ENCODE data around the gene ARFRP1. TPM values are rescaled to one million over a fixed set of nuclear protein-coding genes. Genes with fewer than 3 reads are reported as not detected.

ARFRP1 gene
- total and polyA plus RNA-seq, 2 of the 13 experiments (the other 11 are each of a cell fraction or from before 2014, with no cell fraction given) = 32.0 to 51.1 TPM

DNA sequence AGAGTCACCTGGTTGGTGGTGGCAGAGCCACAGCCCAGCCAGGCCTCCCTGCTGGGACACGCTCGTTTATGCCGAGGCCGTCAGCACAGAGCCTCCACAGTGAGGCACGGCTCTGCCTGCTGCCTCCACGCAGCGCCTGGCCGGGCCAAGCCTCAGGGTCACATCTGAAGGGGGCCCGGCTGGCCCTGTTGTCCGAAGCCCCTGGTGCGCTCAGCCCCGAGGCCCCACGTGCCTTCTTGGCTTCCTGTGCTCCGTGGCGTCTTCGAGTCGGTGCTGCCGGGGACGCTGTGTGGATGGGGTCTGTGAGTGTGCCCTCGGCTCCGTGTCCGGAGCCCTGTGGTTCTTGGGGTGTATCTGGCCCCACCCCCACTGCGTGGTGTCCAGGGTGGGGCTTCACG lies 21.7 kb downstream of the ARFRP1 start:
- DNase-seq (ENCODE audit: low spot score) (no peak), FAIRE-seq (no peak), ATAC-seq (no peak)
- Histone ChIP-seq H3K4me2 (ENCODE audit: low read depth, low read length) (no peak overlapping the region), H3K9ac (ENCODE audit: insufficient read depth, low read depth, low read length) (no peak overlapping the region), H3K27me3 (ENCODE audit: control insufficient read depth in 1 of 2, insufficient read depth in 2 of 2, low read length in 2 of 2) (no peaks in the 10 kb centered on the region), H3K9me3 (ENCODE audit: low read length) (no peaks in the 10 kb centered on the region), H4K20me1 (ENCODE audit: insufficient read depth, low read length) (no peaks in the 10 kb centered on the region), H3K27ac (ENCODE audit: extremely low read length, insufficient read depth, low read length) (no peak overlapping the region), H3K79me2 (ENCODE audit: insufficient read depth, low read length) (no peaks in the 10 kb centered on the region), H3K4me1 (ENCODE audit: insufficient read depth, low read length) (peaks cover 10% of the 10 kb centered on the region), H3K4me3 (replicated peaks in 1 of 3; ENCODE audit: insufficient read depth in 1 of 3, low read depth in 2 of 3, low read length in 3 of 3) (no peak overlapping the region), H3K36me3 (replicated peaks in 1 of 2; ENCODE audit: control insufficient read depth in 1 of 2, insufficient read depth in 2 of 2, low read length in 2 of 2) (peaks cover 0 to 4% of the 10 kb centered on the region in 2 experiments; a peak in 1 of 5 replicates), H2AFZ (ENCODE audit: low read length) (no peak overlapping the region)
- ChIA-PET POLR2A (no interaction called here), CTCF (ENCODE audit: low intra/inter-chr PET ratio, low total read pairs) (no interaction called here)
- no TSS peak for BruUV-seq (replicated peaks)
- in situ Hi-C loops (cut with HindIII; ENCODE audit: extremely low pct_ligation_motif_present, low pct_unique_long_range_greater_than_20kb) = no loop called here
- TF ChIP-seq TSC22D2 (CRISPR knock-in tag; IDR thresholded peaks at IDR 0.05; ENCODE audit: borderline replicate concordance) = no peak
- TF ChIP-seq ZNF260 (CRISPR knock-in tag; IDR thresholded peaks at IDR 0.05; ENCODE audit: borderline replicate concordance, low read depth) = no peak
- TF ChIP-seq EED (CRISPR knock-in tag; IDR thresholded peaks at IDR 0.05) = peak; percentile 43; the same call in 1 of the 2 replicates
- TF ChIP-seq AGO1 (IDR thresholded peaks at IDR 0.05; ENCODE audit: low read depth, low read length, poor library complexity, severe bottlenecking) = peak; percentile 90
- no peak for TF ChIP-seq ZNF224 (CRISPR knock-in tag; IDR thresholded peaks at IDR 0.05)
- TF ChIP-seq RBFOX2 (IDR thresholded peaks at IDR 0.05; ENCODE audit: low read depth, low read length) = peak; percentile 52
- peak; percentile 73 for TF ChIP-seq AGO2 (optimal IDR thresholded peaks at IDR 0.05; ENCODE audit: low read depth, low read length)
- TF ChIP-seq ZNF501 (CRISPR knock-in tag; IDR thresholded peaks at IDR 0.05) = no peak
- TF ChIP-seq, protein P1, sequence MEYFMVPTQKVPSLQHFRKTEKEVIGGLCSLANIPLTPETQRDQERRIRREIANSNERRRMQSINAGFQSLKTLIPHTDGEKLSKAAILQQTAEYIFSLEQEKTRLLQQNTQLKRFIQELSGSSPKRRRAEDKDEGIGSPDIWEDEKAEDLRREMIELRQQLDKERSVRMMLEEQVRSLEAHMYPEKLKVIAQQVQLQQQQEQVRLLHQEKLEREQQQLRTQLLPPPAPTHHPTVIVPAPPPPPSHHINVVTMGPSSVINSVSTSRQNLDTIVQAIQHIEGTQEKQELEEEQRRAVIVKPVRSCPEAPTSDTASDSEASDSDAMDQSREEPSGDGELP (IDR thresholded peaks at IDR 0.05; ENCODE audit: borderline replicate concordance, low read depth) = no peak
- no peak for TF ChIP-seq POGZ (CRISPR knock-in tag; IDR thresholded peaks at IDR 0.05)
- no peak for TF ChIP-seq ZNF670 (CRISPR knock-in tag; IDR thresholded peaks at IDR 0.05; ENCODE audit: borderline replicate concordance)
- peak; percentile 11; the same call in 1 of the 2 replicates for TF ChIP-seq POLR2AphosphoS2 (IDR thresholded peaks at IDR 0.05; ENCODE audit: low read depth, low read length)
- TF ChIP-seq, protein P2, sequence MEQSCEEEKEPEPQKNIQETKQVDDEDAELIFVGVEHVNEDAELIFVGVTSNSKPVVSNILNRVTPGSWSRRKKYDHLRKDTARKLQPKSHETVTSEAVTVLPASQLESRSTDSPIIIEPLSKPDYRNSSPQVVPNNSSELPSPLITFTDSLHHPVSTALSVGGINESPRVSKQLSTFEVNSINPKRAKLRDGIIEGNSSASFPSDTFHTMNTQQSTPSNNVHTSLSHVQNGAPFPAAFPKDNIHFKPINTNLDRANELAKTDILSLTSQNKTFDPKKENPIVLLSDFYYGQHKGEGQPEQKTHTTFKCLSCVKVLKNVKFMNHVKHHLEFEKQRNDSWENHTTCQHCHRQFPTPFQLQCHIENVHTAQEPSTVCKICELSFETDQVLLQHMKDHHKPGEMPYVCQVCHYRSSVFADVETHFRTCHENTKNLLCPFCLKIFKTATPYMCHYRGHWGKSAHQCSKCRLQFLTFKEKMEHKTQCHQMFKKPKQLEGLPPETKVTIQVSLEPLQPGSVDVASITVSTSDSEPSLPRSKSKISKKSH (CRISPR knock-in tag; IDR thresholded peaks at IDR 0.05; ENCODE audit: borderline replicate concordance) = 0 out of 2 replicates have a peak, but pooled peaks have one; percentile 24
- TF ChIP-seq MYNN (CRISPR knock-in tag; IDR thresholded peaks at IDR 0.05; ENCODE audit: low read depth) = no peak
- TF ChIP-seq, protein P3, sequence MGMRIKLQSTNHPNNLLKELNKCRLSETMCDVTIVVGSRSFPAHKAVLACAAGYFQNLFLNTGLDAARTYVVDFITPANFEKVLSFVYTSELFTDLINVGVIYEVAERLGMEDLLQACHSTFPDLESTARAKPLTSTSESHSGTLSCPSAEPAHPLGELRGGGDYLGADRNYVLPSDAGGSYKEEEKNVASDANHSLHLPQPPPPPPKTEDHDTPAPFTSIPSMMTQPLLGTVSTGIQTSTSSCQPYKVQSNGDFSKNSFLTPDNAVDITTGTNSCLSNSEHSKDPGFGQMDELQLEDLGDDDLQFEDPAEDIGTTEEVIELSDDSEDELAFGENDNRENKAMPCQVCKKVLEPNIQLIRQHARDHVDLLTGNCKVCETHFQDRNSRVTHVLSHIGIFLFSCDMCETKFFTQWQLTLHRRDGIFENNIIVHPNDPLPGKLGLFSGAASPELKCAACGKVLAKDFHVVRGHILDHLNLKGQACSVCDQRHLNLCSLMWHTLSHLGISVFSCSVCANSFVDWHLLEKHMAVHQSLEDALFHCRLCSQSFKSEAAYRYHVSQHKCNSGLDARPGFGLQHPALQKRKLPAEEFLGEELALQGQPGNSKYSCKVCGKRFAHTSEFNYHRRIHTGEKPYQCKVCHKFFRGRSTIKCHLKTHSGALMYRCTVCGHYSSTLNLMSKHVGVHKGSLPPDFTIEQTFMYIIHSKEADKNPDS (CRISPR knock-in tag; IDR thresholded peaks at IDR 0.05) = no peak
- 95% methylated on average over 15 of the region's 24 CpGs for WGBS (ENCODE audit: low lambda C conversion rate)
- intact Hi-C loops (cut with micrococcal nuclease; ENCODE audit: unreplicated experiment) = no loop called here
